Panc1 (cell line): ENCODE measurements around the gene SLC30A7. TPM values are rescaled to one million over a fixed set of nuclear protein-coding genes. Genes with fewer than 3 reads are reported as not detected.
"Not testable (repeated sequence)": the region's sequence is repeated elsewhere in the genome, so short reads cannot be mapped to it uniquely, and the experiment has no call there.

Experiments used
- ATAC-seq: fragments of 200-7000 bp; cut with Tn5 transposase; 2 replicates; pipeline ENCODE4 v1.9.1; 2020; ENCODE audit warnings: mild to moderate bottlenecking, moderate library complexity
- BruUV-seq: library from RNA; stranded (reverse); fragments of 400-500 nt; replicated peaks from 2 replicates; lab custom pipeline; 2021; lab: Mats Ljungman, UMichigan
- CTCF ChIA-PET: fragments of 300-600 bp; sonication (Branson Sonifier 250); formaldehyde crosslinking; loops from one replicate; lab custom pipeline; 2022; ENCODE audit warnings: antibody characterized with exemption; lab: Charles Lee
- POLR2A ChIA-PET: fragments of 300-600 bp; sonication (Branson Sonifier 250); formaldehyde crosslinking; loops from one replicate; lab custom pipeline; 2022; ENCODE audit warnings: antibody characterized with exemption; lab: Charles Lee
- DNase-seq: peaks from one replicate; pipeline ENCODE4 v3.0.0-alpha.2; 2010; ENCODE audit warnings: low read depth, low spot score
- H3K27ac ChIP-seq: 2 replicates; pipeline ENCODE4 v1.5.1; 2011; ENCODE audit warnings: mild to moderate bottlenecking, low read length, inconsistent platforms
- H3K27me3 ChIP-seq: fragments of 200-500 bp; sonication (Bioruptor generic); 2 replicates; pipeline ENCODE4 v1.6.0; 2014; ENCODE audit warnings: low read length, inconsistent platforms; ENCODE audit not compliant: control insufficient read depth, insufficient read depth
- H3K36me3 ChIP-seq: fragments of 200-500 bp; sonication (Bioruptor generic); 2 replicates; pipeline ENCODE4 v1.5.1; 2014; ENCODE audit warnings: inconsistent platforms, mild to moderate bottlenecking, low read length, moderate library complexity; ENCODE audit not compliant: control insufficient read depth, insufficient read depth
- H3K4me1 ChIP-seq: 2 replicates; pipeline ENCODE4 v1.5.1; 2011; ENCODE audit warnings: inconsistent platforms, mild to moderate bottlenecking, low read length, moderate library complexity; ENCODE audit not compliant: control insufficient read depth, insufficient read depth
- H3K4me3 ChIP-seq, 2 experiments: 2 replicates each; pipeline ENCODE4 v1.5.1; 2011 to 2012; ENCODE audit warnings: low read depth in 2 of 2, low read length in 2 of 2, mild to moderate bottlenecking in 2 of 2, inconsistent platforms in 1 of 2, moderate library complexity in 1 of 2
- H3K9me3 ChIP-seq: fragments of 200-500 bp; sonication (Bioruptor generic); 2 replicates; pipeline ENCODE4 v1.5.1; 2014; ENCODE audit warnings: low read depth, mild to moderate bottlenecking, inconsistent platforms, low read length, moderate library complexity; ENCODE audit not compliant: control insufficient read depth, insufficient read depth
- CTCF ChIP-seq: fragments of 450-650 bp; IDR thresholded peaks from 2 replicates; pipeline ENCODE4 v1.5.1; 2017; ENCODE audit warnings: mild to moderate bottlenecking
- POLR2AphosphoS5 ChIP-seq: IDR thresholded peaks from 2 replicates; pipeline ENCODE4 v1.6.1; 2012; ENCODE audit warnings: mild to moderate bottlenecking, low read depth, low read length, moderate library complexity
- REST ChIP-seq, 2 experiments: IDR thresholded peaks; 2 replicates each; pipeline ENCODE4 v1.6.1; 2011 to 2012; ENCODE audit warnings: low read depth in 2 of 2, control low read depth in 1 of 2, low read length in 1 of 2, mild to moderate bottlenecking in 1 of 2, moderate library complexity in 1 of 2; ENCODE audit not compliant: insufficient read depth in 1 of 2
- SIN3A ChIP-seq: IDR thresholded peaks from 2 replicates; pipeline ENCODE4 v1.6.1; 2012; ENCODE audit warnings: low read depth, mild to moderate bottlenecking, low read length, moderate library complexity, borderline replicate concordance; ENCODE audit not compliant: insufficient read depth
- TCF7L2 ChIP-seq: IDR thresholded peaks from 2 replicates; pipeline ENCODE4 v1.6.1; 2011; ENCODE audit warnings: mild to moderate bottlenecking, low read depth, low read length, inconsistent platforms
- in situ Hi-C: cut with HindIII; loops from 2 replicates; pipeline ENCODE4 v1.10.0; 2016; ENCODE audit warnings: low sequenced_read_pairs, low pct_unique_long_range_greater_than_20kb
- intact Hi-C: fragments of 100-400 bp; cut with micrococcal nuclease; formaldehyde crosslinking; loops from one replicate; pipeline ENCODE4 v1.10.0; 2022; ENCODE audit not compliant: unreplicated experiment
- total RNA-seq: library from RNA; stranded (reverse); gene quantifications from one replicate; pipeline ENCODE4 v1.2.1, GENCODE V29; 2021; ENCODE audit not compliant: unreplicated experiment

The SLC30A7 gene
- total RNA-seq, 1 experiment from 2014 or later: 18.5 TPM

GRCh38 chr1:100882698-100883097 lies 13.2 kb upstream of the SLC30A7 start:
- DNase-seq: no peak
- ATAC-seq: no peak
- no peaks in the 10 kb centered on the region for H3K9me3 ChIP-seq
- TF ChIP-seq POLR2AphosphoS5: no peak
- no peak for TF ChIP-seq TCF7L2
- no peak for TF ChIP-seq CTCF
- TF ChIP-seq SIN3A: no peak
- TF ChIP-seq REST (IDR thresholded peaks at IDR 0.05; ENCODE audit: insufficient read depth in 1 of 2, low read depth in 2 of 2, low read length in 1 of 2): no peak
- ChIA-PET CTCF (no interaction called here), POLR2A (no interaction called here)
- no TSS peak for BruUV-seq
- H3K27me3 ChIP-seq: no peaks in the 10 kb centered on the region
- in situ Hi-C loops (no loop called here), intact Hi-C loops (no loop called here)
- H3K36me3 ChIP-seq: no peaks in the 10 kb centered on the region
- H3K4me1 ChIP-seq: no peaks in the 10 kb centered on the region
- no peak overlapping the region for H3K27ac ChIP-seq
- no peak overlapping the region for H3K4me3 ChIP-seq

- Histone ChIP-seq H3K36me3 (no peaks in the 10 kb centered on the region), H3K27me3 (no peaks in the 10 kb centered on the region), H3K4me1 (no peaks in the 10 kb centered on the region), H3K4me3 (no peak overlapping the region), H3K27ac (no peak overlapping the region), H3K9me3 (no peaks in the 10 kb centered on the region)
- TF ChIP-seq CTCF (peak; percentile 12; the same call in 1 of the 2 replicates), POLR2AphosphoS5 (no peak), TCF7L2 (no peak), REST (IDR thresholded peaks at IDR 0.05; ENCODE audit: insufficient read depth in 1 of 2, low read depth in 2 of 2, low read length in 1 of 2) (no peak), SIN3A (no peak)
- intact Hi-C loops: no loop called here
- DNase-seq (no peak), ATAC-seq (peak; percentile 73; the same call in 1 of the 2 replicates)
- ChIA-PET POLR2A (no interaction called here), CTCF (no interaction called here)
- in situ Hi-C loops: no loop called here
- BruUV-seq: no TSS peak
Measured at GRCh38 chr1:100883963-100884362, 11.9 kb upstream of the SLC30A7 start.

- H3K4me1 ChIP-seq, H3K9me3 ChIP-seq, in situ Hi-C loops, H3K27ac ChIP-seq, H3K27me3 ChIP-seq, intact Hi-C loops, POLR2A ChIA-PET, H3K36me3 ChIP-seq, BruUV-seq, H3K4me3 ChIP-seq, CTCF ChIA-PET, DNase-seq, ATAC-seq: not testable (repeated sequence)
Measured at GRCh38 chr1:100889007-100889406, 6.9 kb upstream of the SLC30A7 start.
